RWPE1 (cell line): ENCODE results near the gene SPA17.

Experiments used
- CTCF ChIA-PET: fragments of 350-600 bp; sonication (Branson Sonifier 250); formaldehyde crosslinking; extraction: SDS; loops from one replicate; lab custom pipeline; 2021; lab: Yijun Ruan, JAX
- POLR2A ChIA-PET: fragments of 400-600 bp; formaldehyde crosslinking; extraction: SDS; loops from one replicate; lab custom pipeline; 2020; ENCODE audit warnings: antibody characterized with exemption; ENCODE audit not compliant: low non-redundant PET; lab: Yijun Ruan, JAX
- DNase-seq: peaks from one replicate; pipeline ENCODE4 v3.0.0; 2012; ENCODE audit warnings: low spot score
- H3K27ac ChIP-seq: fragments of 450-650 bp; 2 replicates; pipeline ENCODE4 v1.5.1; 2017
- CTCF ChIP-seq: fragments of 450-650 bp; conservative IDR thresholded peaks from 2 replicates; pipeline ENCODE4 v1.5.1; 2017; ENCODE audit warnings: low read depth, mild to moderate bottlenecking

The SPA17 gene

GRCh38 chr11:124658986-124659385 lies 14.7 kb upstream of the SPA17 start:
- ChIA-PET POLR2A (no interaction called here), CTCF (no interaction called here)
- no peak for DNase-seq
- no peak for TF ChIP-seq CTCF
- no peak overlapping the region for H3K27ac ChIP-seq

GRCh38 chr11:124661553-124661952 lies 12.2 kb upstream of the SPA17 start:
- H3K27ac ChIP-seq: no peak overlapping the region
- CTCF ChIA-PET: interaction anchor here (0.7 kb wide), 2 partner anchors 552 to 768 kb away, joined by 4 to 6 read pairs; no protein-coding TSS in a partner anchor
- no peak for TF ChIP-seq CTCF
- no peak for DNase-seq
- POLR2A ChIA-PET: no interaction called here

- ChIA-PET CTCF (no interaction called here), POLR2A (no interaction called here)
- no peak overlapping the region for H3K27ac ChIP-seq
- no peak for DNase-seq
- TF ChIP-seq CTCF: no peak
Measured at GRCh38 chr11:124662106-124662505, 11.6 kb upstream of the SPA17 start.

GRCh38 chr11:124663861-124664260 lies 9.8 kb upstream of the SPA17 start:
- ChIA-PET CTCF (interaction anchor here (0.6 to 0.7 kb wide), 2 partner anchors 93 to 96 kb away, joined by 3 read pairs; no protein-coding TSS in a partner anchor), POLR2A (no interaction called here)
- TF ChIP-seq CTCF: no peak
- no peak overlapping the region for H3K27ac ChIP-seq
- no peak for DNase-seq

GRCh38 chr11:124667601-124668000 lies 6.1 kb upstream of the SPA17 start:
- CTCF ChIA-PET: no interaction called here
- TF ChIP-seq CTCF: no peak

GRCh38 chr11:124669193-124669592 lies 4.5 kb upstream of the SPA17 start:
- CTCF ChIA-PET: interaction anchor here (0.6 to 3.0 kb wide), 11 partner anchors 68 to 436 kb away, joined by 3 to 18 read pairs (median 4); partner anchors contain the start of gene ESAM
- peak; percentile 71 for DNase-seq
- POLR2A ChIA-PET: no interaction called here
- no peak overlapping the region for H3K27ac ChIP-seq
- TF ChIP-seq CTCF: peak; percentile 86

More at GRCh38 chr11:124667601-124668000, 6.1 kb upstream of the SPA17 start:
- no peak overlapping the region for H3K27ac ChIP-seq
- no peak for DNase-seq
- POLR2A ChIA-PET: no interaction called here
